Medulla oblongata (tissue), 1 donor: ENCODE data around the gene CPED1.
A peak's percentile ranks its signal among the peaks of the same experiment; 100 is the strongest.
"Not testable (repeated sequence)": the region's sequence is repeated elsewhere in the genome, so short reads cannot be mapped to it uniquely, and the experiment has no call there.

Source experiments
- DNase-seq: peaks from one replicate; pipeline ENCODE4 v3.0.0-alpha.2; 2015; ENCODE audit errors: extremely low spot score

CPED1 gene

GRCh38 chr7:120996333-120996987 is 7.9 kb downstream of the CPED1 start:
- peak; percentile 85 for DNase-seq

- no peak for DNase-seq
Measured at GRCh38 chr7:120996988-120997345, 8.5 kb downstream of the CPED1 start.

GRCh38 chr7:120997882-120998474 is 9.5 kb downstream of the CPED1 start:
- peak; percentile 82 for DNase-seq

GRCh38 chr7:120998520-120998919 is 10.0 kb downstream of the CPED1 start:
- no peak for DNase-seq

DNA sequence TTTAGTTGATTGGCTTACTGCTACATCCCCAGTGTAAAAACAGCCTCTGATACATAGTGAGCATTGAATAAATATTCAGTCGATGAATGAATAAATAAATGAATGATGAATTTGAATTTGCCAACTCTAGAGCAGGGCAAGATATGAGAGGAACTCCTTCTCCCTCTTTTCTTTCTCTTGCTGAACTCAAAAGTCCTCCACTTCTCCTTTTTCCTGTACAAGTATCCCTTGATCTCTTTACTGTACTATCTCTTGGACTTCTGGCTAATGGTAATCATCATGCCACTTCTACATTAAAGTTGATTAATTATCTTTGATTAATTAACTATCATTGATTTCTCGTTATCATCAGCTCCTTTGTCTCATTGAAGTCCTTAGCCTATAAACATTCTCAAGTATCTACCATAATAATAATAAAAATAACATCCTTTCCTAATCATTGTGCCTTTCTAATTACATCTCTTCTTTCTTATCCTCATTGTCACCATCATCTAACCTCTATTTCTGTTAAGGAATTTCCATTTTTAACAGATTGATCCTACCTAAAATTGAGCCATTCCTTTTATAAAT is 10.6 kb downstream of the CPED1 start:
- DNase-seq = no peak

- DNase-seq = no peak
Measured at GRCh38 chr7:121000081-121000983, 11.8 kb downstream of the CPED1 start.

GRCh38 chr7:121001234-121001906 is 12.9 kb downstream of the CPED1 start:
- DNase-seq = no peak

DNA sequence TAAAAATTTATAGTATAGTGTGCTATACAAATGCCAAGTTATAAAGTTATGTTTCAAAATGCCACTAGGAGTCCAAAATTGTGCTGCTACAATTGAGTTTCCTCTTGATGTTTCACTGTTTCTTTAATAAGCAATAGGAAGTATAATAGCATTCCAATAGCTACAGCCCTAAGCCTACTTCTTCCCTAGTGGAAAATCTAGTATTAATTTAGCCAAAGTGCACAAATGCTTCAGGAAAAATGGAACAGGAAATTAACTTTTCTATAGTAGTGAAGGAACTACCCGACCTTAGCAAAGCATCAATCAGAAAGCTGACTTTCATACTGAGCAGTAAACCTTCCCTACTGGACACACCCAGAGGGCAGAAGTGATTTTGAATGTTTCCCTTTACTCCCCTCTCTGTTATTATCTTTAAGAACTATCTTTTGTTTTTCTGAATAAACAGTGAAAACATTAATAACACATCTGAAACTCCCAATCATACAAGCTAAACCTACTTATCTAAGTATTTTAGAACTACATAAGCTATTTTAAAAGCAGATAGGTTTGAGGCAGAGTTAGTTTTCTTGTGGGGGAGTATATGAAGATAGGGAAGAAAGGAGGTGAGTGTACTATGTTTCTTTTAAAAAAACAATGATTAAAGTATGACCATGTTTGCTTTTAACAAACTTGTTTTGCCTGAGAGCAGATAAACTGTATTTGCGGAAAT is 13.7 kb downstream of the CPED1 start:
- DNase-seq = no peak

- no peak for DNase-seq
Measured at GRCh38 chr7:121002757-121003200, 14.3 kb downstream of the CPED1 start.

- DNase-seq = no peak
Measured at GRCh38 chr7:121003986-121004685, 15.6 kb downstream of the CPED1 start.

DNA sequence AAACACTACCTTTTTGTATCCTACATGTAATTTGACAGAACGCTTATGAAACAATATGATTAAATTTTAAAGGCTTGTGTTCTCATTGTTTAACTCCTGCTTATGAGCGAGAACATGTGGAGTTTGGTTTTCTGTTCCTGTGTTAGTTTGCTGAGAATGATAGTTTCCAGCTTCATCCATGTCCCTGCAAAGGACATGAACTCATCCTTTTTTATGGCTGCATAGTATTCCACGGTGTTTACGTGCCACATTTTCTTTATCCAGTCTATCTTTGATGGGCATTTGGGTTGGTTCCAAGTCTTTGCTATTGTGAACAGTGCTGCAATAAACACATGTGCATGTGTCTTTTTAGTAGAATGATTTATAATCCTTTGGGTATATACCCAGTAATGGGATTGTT is 16.5 kb downstream of the CPED1 start:
- not testable (repeated sequence) for DNase-seq

GRCh38 chr7:121005996-121006584 is 17.6 kb downstream of the CPED1 start:
- DNase-seq = no peak

GRCh38 chr7:121006711-121007315 is 18.3 kb downstream of the CPED1 start:
- DNase-seq = no peak

DNA sequence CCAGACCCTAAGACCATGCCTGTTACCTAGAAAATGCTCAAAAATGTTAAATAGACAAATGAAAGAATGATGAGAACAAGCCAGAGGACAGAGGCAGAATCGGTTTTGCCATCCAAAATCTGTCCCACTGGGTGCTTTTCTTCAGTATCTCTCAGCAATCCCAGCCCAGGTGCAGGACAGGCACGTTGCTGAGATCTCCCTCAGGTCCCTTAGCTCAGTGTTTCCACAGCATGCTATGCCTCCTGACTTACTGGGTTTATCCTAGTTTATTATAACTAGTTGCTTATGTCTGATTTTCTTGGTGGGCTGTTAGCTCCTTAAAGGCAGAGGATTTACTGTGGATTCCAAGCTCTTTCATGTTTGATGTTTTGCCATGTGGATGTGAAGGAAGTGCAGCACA is 20.3 kb downstream of the CPED1 start:
- no peak for DNase-seq

- no peak for DNase-seq
Measured at GRCh38 chr7:121011401-121011800, 22.9 kb downstream of the CPED1 start.

GRCh38 chr7:121012170-121012874 is 23.8 kb downstream of the CPED1 start:
- DNase-seq = no peak

- DNase-seq = no peak
Measured at GRCh38 chr7:121012919-121013318, 24.4 kb downstream of the CPED1 start.

- DNase-seq = no peak
Measured at GRCh38 chr7:121015560-121015959, 27.0 kb downstream of the CPED1 start.

- DNase-seq = no peak
Measured at GRCh38 chr7:121016966-121017365, 28.5 kb downstream of the CPED1 start.
